Stomach (tissue), 9 donors: Measurements from ENCODE around the gene BOLL. TPM values are rescaled to one million over a fixed set of nuclear protein-coding genes. Genes with fewer than 3 reads are reported as not detected.
A peak's percentile ranks its signal among the peaks of the same experiment; 100 is the strongest.

Source experiments
- DNase-seq, 2 donors: peaks; one replicate each; pipeline versions ENCODE4 v3.0.0 to v3.0.0-alpha.2; 2013 to 2019
- H3K27ac ChIP-seq, 5 donors: fragments of 200-600 bp in 4 of 5; sonication (generic) in 4 of 5; one replicate each; pipeline ENCODE4 v1.5.1; 2013 to 2019; ENCODE audit warnings: mild to moderate bottlenecking in 1 of 5, moderate library complexity in 1 of 5
- H3K27me3 ChIP-seq, 3 donors: fragments of 200-600 bp; sonication (generic); one replicate each; pipeline ENCODE4 v1.5.1; 2017 to 2019; ENCODE audit warnings: mixed run types in 1 of 3
- H3K36me3 ChIP-seq, 4 donors: fragments of 200-600 bp; sonication (generic); 1 replicate in 3 of 4; 2 replicates in 1 of 4; pipeline ENCODE4 v1.5.1; 2016 to 2019
- H3K4me1 ChIP-seq, 4 donors: fragments of 200-600 bp; sonication (generic); one replicate each; pipeline ENCODE4 v1.5.1; 2016 to 2019
- H3K4me3 ChIP-seq, 4 donors: fragments of 200-600 bp; sonication (generic) in 3 of 4; one replicate each; pipeline ENCODE4 v1.5.1; 2016 to 2019; ENCODE audit warnings: mild to moderate bottlenecking in 1 of 4
- H3K9me3 ChIP-seq, 4 donors: fragments of 200-600 bp; sonication (generic); one replicate each; pipeline ENCODE4 v1.5.1; 2016 to 2019
- CTCF ChIP-seq, 7 experiments: fragments of 450-650 bp in 4 of 7; fragments of 200-600 bp in 3 of 7; sonication (generic) in 3 of 7; IDR thresholded peaks; one replicate each; pipeline ENCODE4 v1.5.1; 2016 to 2019; ENCODE audit warnings: antibody characterized with exemption in 7 of 7, control low read depth in 2 of 7, mild to moderate bottlenecking in 1 of 7
- EP300 ChIP-seq: sonication (generic); formaldehyde crosslinking; IDR thresholded peaks from one replicate; pipeline ENCODE4 v1.6.1; 2017; ENCODE audit warnings: antibody characterized with exemption
- POLR2A ChIP-seq, 4 donors: fragments of 450-650 bp; IDR thresholded peaks; one replicate each; pipeline ENCODE4 v1.6.1; 2016; ENCODE audit warnings: antibody characterized with exemption in 4 of 4, control low read depth in 2 of 4, mild to moderate bottlenecking in 1 of 4, moderate library complexity in 1 of 4
- POLR2AphosphoS5 ChIP-seq, 3 donors: sonication (generic); formaldehyde crosslinking; IDR thresholded peaks; one replicate each; pipeline ENCODE4 v1.6.1; 2016; ENCODE audit warnings: antibody characterized with exemption in 3 of 3
- WGBS, 5 donors: extraction: QIAGEN DNeasy Blood & Tissue Kit in 3 of 5; methylation state at CpG; one replicate each; pipeline versions ENCODE4 v1.1.5 to v1.1.7; 2013 to 2018; 5-methylcytosine and 5-hydroxymethylcytosine counted together
- intact Hi-C: fragments of 100-400 bp; cut with DNase I; formaldehyde crosslinking; loops from one replicate; pipeline ENCODE4 v1.15.1; 2023; ENCODE audit warnings: low total_unique reads
- polyA plus RNA-seq, 3 donors: library from polyadenylated mRNA; stranded (reverse); fragments of 200-250 nt; gene quantifications; one replicate each; pipeline ENCODE4 v1.2.3, GENCODE V29; 2013
- total RNA-seq, 5 donors: library from RNA; depleted of rRNA; stranded (reverse); fragments of >200 nt; gene quantifications; one replicate each; pipeline versions ENCODE4 v1.1.0 to v1.2.3, GENCODE V29; 2014 to 2016
- donor health status: healthy with polysubstance abuse.
- donor health status: Bipolar disorder and iron deficiency.
- donor health status: healthy.

The BOLL gene
- total and polyA plus RNA-seq, 8 donors: not detected

GRCh38 chr2:197822333-197822732 lies 37.2 kb upstream of the BOLL start:
- H3K27me3 ChIP-seq: no peaks in the 10 kb centered on the region
- DNase-seq: no peak
- no peaks in the 10 kb centered on the region for H3K9me3 ChIP-seq
- H3K4me1 ChIP-seq: no peaks in the 10 kb centered on the region
- WGBS, 5 donors: 79 to 97% (median 93%) methylated on average over 2 of the region's 2 CpGs
- no peak for TF ChIP-seq POLR2AphosphoS5 (IDR thresholded peaks at IDR 0.05)
- no peak for TF ChIP-seq EP300
- TF ChIP-seq CTCF (IDR thresholded peaks at IDR 0.05): no peak
- TF ChIP-seq POLR2A (IDR thresholded peaks at IDR 0.05): no peak
- no peaks in the 10 kb centered on the region for H3K36me3 ChIP-seq
- intact Hi-C loops: no loop called here
- H3K27ac ChIP-seq: no peak overlapping the region
- no peak overlapping the region for H3K4me3 ChIP-seq

- no peak overlapping the region for H3K27ac ChIP-seq
- no peak overlapping the region for H3K4me3 ChIP-seq
- WGBS, 5 donors: 91 to 95% (median 94%) methylated on average over 2 of the region's 2 CpGs
These were observed 36.6 kb upstream of the BOLL start for GRCh38 chr2:197821550-197822289.

GRCh38 chr2:197814526-197814925 lies 29.4 kb upstream of the BOLL start:
- H3K4me3 ChIP-seq: no peak overlapping the region
- TF ChIP-seq POLR2A (IDR thresholded peaks at IDR 0.05): no peak
- no peak for TF ChIP-seq CTCF (IDR thresholded peaks at IDR 0.05)
- no peak for TF ChIP-seq EP300
- peak in 1 of 3 donors; percentile 24 for TF ChIP-seq POLR2AphosphoS5 (IDR thresholded peaks at IDR 0.05)
- H3K4me1 ChIP-seq: peaks cover 0 to 6% (median 0%) of the 10 kb centered on the region in 4 donors

More at GRCh38 chr2:197821550-197822289, 36.6 kb upstream of the BOLL start:
- no peak for DNase-seq
- H3K27me3 ChIP-seq: no peaks in the 10 kb centered on the region
- H3K9me3 ChIP-seq: no peaks in the 10 kb centered on the region
- H3K4me1 ChIP-seq: no peaks in the 10 kb centered on the region
- intact Hi-C loops: no loop called here
- TF ChIP-seq CTCF (IDR thresholded peaks at IDR 0.05) (no peak), POLR2A (IDR thresholded peaks at IDR 0.05) (no peak), POLR2AphosphoS5 (IDR thresholded peaks at IDR 0.05) (no peak), EP300 (no peak)
- no peaks in the 10 kb centered on the region for H3K36me3 ChIP-seq

GRCh38 chr2:197813093-197813787 lies 28.1 kb upstream of the BOLL start:
- no peaks in the 10 kb centered on the region for H3K36me3 ChIP-seq
- H3K27ac ChIP-seq: no peak overlapping the region
- no peaks in the 10 kb centered on the region for H3K9me3 ChIP-seq
- WGBS, 5 donors: 49 to 54% (median 54%) methylated on average over 3 of the region's 3 CpGs
- no peak for TF ChIP-seq POLR2AphosphoS5 (IDR thresholded peaks at IDR 0.05)
- TF ChIP-seq CTCF (IDR thresholded peaks at IDR 0.05): peak in 3 of 7 experiments; percentile 5 to 52 (median 32)
- H3K4me3 ChIP-seq: no peak overlapping the region
- H3K4me1 ChIP-seq: peaks cover 0 to 6% (median 0%) of the 10 kb centered on the region in 4 donors
- peak in 1 of 2 donors; percentile 19 for DNase-seq
- H3K27me3 ChIP-seq: no peaks in the 10 kb centered on the region
- intact Hi-C loops: no loop called here

More at GRCh38 chr2:197814526-197814925, 29.4 kb upstream of the BOLL start:
- Histone ChIP-seq H3K9me3 (no peaks in the 10 kb centered on the region), H3K27ac (peak overlapping the region in 2 of 5 donors; percentile 13 to 71), H3K36me3 (no peaks in the 10 kb centered on the region), H3K27me3 (no peaks in the 10 kb centered on the region)
- intact Hi-C loops: no loop called here
- 30 to 58% (median 44%) methylated on average over 2 of the region's 2 CpGs for WGBS, 5 donors
- peak in 1 of 2 donors; percentile 16 for DNase-seq
